Measurements from ENCODE around the gene KIF4A. TPM values are rescaled to one million over a fixed set of nuclear protein-coding genes. Genes with fewer than 3 reads are reported as not detected.

Gene KIF4A
- total RNA-seq, 2 experiments from 2014 or later: 29.9 to 40.7 TPM

DNA sequence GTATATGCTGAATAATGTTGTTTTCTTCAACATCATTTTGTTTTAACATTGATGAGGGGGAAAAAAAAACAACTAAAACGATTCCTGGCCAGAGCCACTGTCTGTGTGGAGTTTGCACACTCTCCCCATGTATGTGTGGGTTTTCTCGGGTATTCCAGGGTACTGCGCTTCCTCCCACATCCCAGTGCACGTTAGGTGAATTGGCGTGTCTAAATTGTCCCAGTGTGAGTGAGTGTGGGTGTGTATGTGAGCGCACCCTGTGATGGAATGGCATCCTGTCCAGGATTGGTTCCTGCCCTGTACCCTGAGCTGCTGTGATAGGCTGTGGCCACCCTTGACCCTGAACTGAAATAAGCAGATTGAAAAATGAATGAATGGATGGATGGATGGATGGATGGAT, 152.3 kb downstream of the KIF4A start:
- no TSS peak for BruUV-seq (replicated peaks)
- TF ChIP-seq EZH2phosphoT487 (IDR thresholded peaks at IDR 0.05; ENCODE audit: borderline replicate concordance, low read depth, low read length): no peak
- TF ChIP-seq CTCF (conservative IDR thresholded peaks at IDR 0.05; ENCODE audit: low read length): no peak
- Histone ChIP-seq H3K27ac (ENCODE audit: low read depth, low read length, poor library complexity, severe bottlenecking) (no peak overlapping the region), H3K4me3 (ENCODE audit: low read depth, low read length, poor library complexity, severe bottlenecking) (no peak overlapping the region), H3K9me2 (ENCODE audit: insufficient read depth, low read length) (no peaks in the 10 kb centered on the region), H3K4me1 (ENCODE audit: insufficient read depth, low read length, poor library complexity, severe bottlenecking) (no peaks in the 10 kb centered on the region), H4K20me1 (ENCODE audit: insufficient read depth, low read length) (no peaks in the 10 kb centered on the region), H2AFZ (ENCODE audit: low read length) (no peak overlapping the region), H3K4me2 (ENCODE audit: low read length) (no peak overlapping the region), H3K79me2 (ENCODE audit: insufficient read depth, low read depth, low read length) (no peaks in the 10 kb centered on the region), H3K36me3 (ENCODE audit: insufficient read depth, low read length) (no peaks in the 10 kb centered on the region), H3K9me3 (ENCODE audit: low read length) (no peaks in the 10 kb centered on the region)
- intact Hi-C loops (cut with micrococcal nuclease; ENCODE audit: unreplicated experiment): no loop called here
- DNase-seq (ENCODE audit: low spot score): no peak
- POLR2A ChIA-PET: no interaction called here
- CTCF ChIA-PET (ENCODE audit: unreplicated experiment): no interaction called here

DNA sequence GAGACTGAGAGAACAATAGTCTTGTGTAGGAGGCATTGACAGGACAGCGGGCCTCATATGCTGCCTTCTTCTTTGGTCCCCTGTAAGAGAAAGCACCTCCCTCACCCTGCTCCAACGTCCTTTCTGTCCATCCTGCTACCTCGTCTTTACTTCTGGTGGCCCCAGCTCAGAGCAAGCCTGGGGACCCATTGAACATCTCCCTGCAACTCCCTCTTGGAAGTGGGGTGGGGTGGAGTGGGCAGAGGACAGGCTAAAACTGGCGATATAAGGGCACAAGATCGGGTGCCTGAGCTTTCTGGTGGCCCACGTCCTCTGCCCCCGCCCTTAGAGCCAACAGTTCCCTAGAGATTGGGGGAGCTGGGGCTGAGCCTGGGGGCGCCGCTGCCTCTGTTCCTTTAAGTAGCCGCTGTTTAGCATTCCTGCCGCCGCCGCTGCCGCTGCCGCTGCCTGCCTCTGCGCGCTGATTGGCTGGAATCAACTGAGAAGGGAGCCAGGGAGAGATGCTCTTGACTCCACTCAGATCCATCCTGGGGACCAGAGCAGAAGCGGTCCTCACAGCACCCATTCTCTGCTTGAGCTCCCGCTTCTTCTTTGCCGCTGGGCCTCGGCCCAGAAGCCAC, 154.5 kb downstream of the KIF4A start, which contains the start of gene DLG3:
DLG3 (plus strand) TSS at position 510 of the 620 bp plus-strand sequence. CDS start 367 bp downstream, outside the sequence.
- ChIA-PET POLR2A (no interaction called here), CTCF (ENCODE audit: unreplicated experiment) (no interaction called here)
- H3K4me1 ChIP-seq (ENCODE audit: insufficient read depth, low read length, poor library complexity, severe bottlenecking): no peaks in the 10 kb centered on the region
- H3K4me2 ChIP-seq (ENCODE audit: low read length): no peak within 1 kb of the TSS
- H3K4me3 ChIP-seq (ENCODE audit: low read depth, low read length, poor library complexity, severe bottlenecking): no peak within 1 kb of the TSS
- H4K20me1 ChIP-seq (ENCODE audit: insufficient read depth, low read length): no peaks in the 10 kb centered on the region
- no peak for DNase-seq (ENCODE audit: low spot score)
- intact Hi-C loops (cut with micrococcal nuclease; ENCODE audit: unreplicated experiment): no loop called here
- no peaks in the 10 kb centered on the region for H3K36me3 ChIP-seq (ENCODE audit: insufficient read depth, low read length)
- no peak within 1 kb of the TSS for H2AFZ ChIP-seq (ENCODE audit: low read length)
- H3K27ac ChIP-seq (ENCODE audit: low read depth, low read length, poor library complexity, severe bottlenecking): no peak within 1 kb of the TSS
- H3K9me3 ChIP-seq (ENCODE audit: low read length): no peaks in the 10 kb centered on the region
- no peaks in the 10 kb centered on the region for H3K9me2 ChIP-seq (ENCODE audit: insufficient read depth, low read length)
- no TSS peak for BruUV-seq (replicated peaks)
- no peaks in the 10 kb centered on the region for H3K79me2 ChIP-seq (ENCODE audit: insufficient read depth, low read depth, low read length)
- no peak for TF ChIP-seq EZH2phosphoT487 (IDR thresholded peaks at IDR 0.05; ENCODE audit: borderline replicate concordance, low read depth, low read length)

DNA sequence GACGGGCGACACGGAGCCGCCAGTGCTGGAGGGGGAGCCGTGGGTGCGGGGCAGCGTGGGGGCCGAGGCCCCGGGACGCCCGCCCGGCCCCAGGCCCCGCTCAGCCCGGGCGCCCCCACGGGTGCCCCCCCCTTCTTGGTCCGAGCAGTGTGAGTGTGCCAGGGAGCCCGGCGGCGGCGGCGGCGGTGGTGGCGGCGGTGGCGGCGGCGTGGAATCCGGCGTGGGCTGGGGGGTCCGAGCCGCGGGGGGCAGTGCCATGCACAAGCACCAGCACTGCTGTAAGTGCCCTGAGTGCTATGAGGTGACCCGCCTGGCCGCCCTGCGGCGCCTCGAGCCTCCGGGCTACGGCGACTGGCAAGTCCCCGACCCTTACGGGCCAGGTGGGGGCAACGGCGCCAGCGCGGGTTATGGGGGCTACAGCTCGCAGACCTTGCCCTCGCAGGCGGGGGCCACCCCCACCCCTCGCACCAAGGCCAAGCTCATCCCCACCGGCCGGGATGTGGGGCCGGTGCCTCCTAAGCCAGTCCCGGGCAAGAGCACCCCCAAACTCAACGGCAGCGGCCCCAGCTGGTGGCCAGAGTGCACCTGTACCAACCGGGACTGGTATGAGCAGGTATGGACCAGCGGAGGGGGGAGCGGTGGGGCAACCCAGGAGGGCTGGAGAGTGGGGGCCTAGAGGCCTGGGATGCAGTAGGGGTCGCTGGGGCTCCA, 155.2 kb downstream of the KIF4A start:
- intact Hi-C loops (cut with micrococcal nuclease; ENCODE audit: unreplicated experiment): no loop called here
- H3K79me2 ChIP-seq (ENCODE audit: insufficient read depth, low read depth, low read length): no peaks in the 10 kb centered on the region
- ChIA-PET POLR2A (no interaction called here), CTCF (ENCODE audit: unreplicated experiment) (no interaction called here)
- no peaks in the 10 kb centered on the region for H4K20me1 ChIP-seq (ENCODE audit: insufficient read depth, low read length)
- no peaks in the 10 kb centered on the region for H3K4me1 ChIP-seq (ENCODE audit: insufficient read depth, low read length, poor library complexity, severe bottlenecking)
- H3K9me3 ChIP-seq (ENCODE audit: low read length): no peaks in the 10 kb centered on the region
- BruUV-seq (replicated peaks): no TSS peak
- no peak overlapping the region for H3K4me2 ChIP-seq (ENCODE audit: low read length)
- H3K36me3 ChIP-seq (ENCODE audit: insufficient read depth, low read length): no peaks in the 10 kb centered on the region
- DNase-seq (ENCODE audit: low spot score): no peak
- H3K9me2 ChIP-seq (ENCODE audit: insufficient read depth, low read length): no peaks in the 10 kb centered on the region
- H2AFZ ChIP-seq (ENCODE audit: low read length): no peak overlapping the region
- no peak overlapping the region for H3K4me3 ChIP-seq (ENCODE audit: low read depth, low read length, poor library complexity, severe bottlenecking)
- H3K27ac ChIP-seq (ENCODE audit: low read depth, low read length, poor library complexity, severe bottlenecking): no peak overlapping the region
- TF ChIP-seq EZH2phosphoT487 (IDR thresholded peaks at IDR 0.05; ENCODE audit: borderline replicate concordance, low read depth, low read length): no peak
- TF ChIP-seq CTCF (conservative IDR thresholded peaks at IDR 0.05; ENCODE audit: low read length): no peak

All from OCI-LY7 (cell line).